ENCODE measurements around the gene ATP5ME. TPM values are rescaled to one million over a fixed set of nuclear protein-coding genes. Genes with fewer than 3 reads are reported as not detected.

ATP5ME gene
- total and polyA plus RNA-seq, 2 of the 13 experiments (the other 11 are each of a cell fraction or from before 2014, with no cell fraction given), result 305 to 753 TPM

DNA sequence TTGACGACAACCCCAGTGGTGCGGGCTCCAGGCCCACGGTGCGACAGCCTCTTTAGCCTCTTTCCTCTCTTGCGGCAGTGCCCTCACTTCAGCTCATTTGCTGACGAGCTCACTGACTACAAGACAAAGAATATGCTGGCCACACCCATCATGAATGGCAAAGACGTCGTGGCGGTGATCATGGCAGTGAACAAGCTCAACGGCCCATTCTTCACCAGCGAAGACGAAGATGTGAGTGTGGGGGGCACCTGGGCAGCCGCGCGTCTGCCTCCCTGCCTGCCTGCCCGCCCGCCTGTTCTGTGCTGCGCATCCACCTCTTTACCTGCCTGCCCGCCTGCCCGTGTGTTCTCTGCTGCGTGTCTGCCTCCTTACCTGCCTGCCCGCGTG, 39.5 kb downstream of the ATP5ME start (continued):
- TF ChIP-seq, protein P1, sequence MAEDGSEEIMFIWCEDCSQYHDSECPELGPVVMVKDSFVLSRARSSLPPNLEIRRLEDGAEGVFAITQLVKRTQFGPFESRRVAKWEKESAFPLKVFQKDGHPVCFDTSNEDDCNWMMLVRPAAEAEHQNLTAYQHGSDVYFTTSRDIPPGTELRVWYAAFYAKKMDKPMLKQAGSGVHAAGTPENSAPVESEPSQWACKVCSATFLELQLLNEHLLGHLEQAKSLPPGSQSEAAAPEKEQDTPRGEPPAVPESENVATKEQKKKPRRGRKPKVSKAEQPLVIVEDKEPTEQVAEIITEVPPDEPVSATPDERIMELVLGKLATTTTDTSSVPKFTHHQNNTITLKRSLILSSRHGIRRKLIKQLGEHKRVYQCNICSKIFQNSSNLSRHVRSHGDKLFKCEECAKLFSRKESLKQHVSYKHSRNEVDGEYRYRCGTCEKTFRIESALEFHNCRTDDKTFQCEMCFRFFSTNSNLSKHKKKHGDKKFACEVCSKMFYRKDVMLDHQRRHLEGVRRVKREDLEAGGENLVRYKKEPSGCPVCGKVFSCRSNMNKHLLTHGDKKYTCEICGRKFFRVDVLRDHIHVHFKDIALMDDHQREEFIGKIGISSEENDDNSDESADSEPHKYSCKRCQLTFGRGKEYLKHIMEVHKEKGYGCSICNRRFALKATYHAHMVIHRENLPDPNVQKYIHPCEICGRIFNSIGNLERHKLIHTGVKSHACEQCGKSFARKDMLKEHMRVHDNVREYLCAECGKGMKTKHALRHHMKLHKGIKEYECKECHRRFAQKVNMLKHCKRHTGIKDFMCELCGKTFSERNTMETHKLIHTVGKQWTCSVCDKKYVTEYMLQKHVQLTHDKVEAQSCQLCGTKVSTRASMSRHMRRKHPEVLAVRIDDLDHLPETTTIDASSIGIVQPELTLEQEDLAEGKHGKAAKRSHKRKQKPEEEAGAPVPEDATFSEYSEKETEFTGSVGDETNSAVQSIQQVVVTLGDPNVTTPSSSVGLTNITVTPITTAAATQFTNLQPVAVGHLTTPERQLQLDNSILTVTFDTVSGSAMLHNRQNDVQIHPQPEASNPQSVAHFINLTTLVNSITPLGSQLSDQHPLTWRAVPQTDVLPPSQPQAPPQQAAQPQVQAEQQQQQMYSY (CRISPR knock-in tag; IDR thresholded peaks at IDR 0.05), result no peak
- TF ChIP-seq MNT (IDR thresholded peaks at IDR 0.05) (no peak), ZFP36 (IDR thresholded peaks at IDR 0.05; ENCODE audit: borderline replicate concordance, low read depth, low read length, partially characterized antibody) (no peak), SYNCRIP (IDR thresholded peaks at IDR 0.05; ENCODE audit: insufficient read depth, low read depth, low read length) (no peak), ZNF816 (CRISPR knock-in tag; IDR thresholded peaks at IDR 0.05; ENCODE audit: borderline replicate concordance) (no peak), GTF3A (CRISPR knock-in tag; conservative IDR thresholded peaks at IDR 0.05) (no peak)

- intact Hi-C loops (cut with micrococcal nuclease; ENCODE audit: unreplicated experiment), result no loop called here
- 5% methylated on average over 4 of the region's 15 CpGs for WGBS (ENCODE audit: low lambda C conversion rate)
- H3K4me3 ChIP-seq (replicated peaks in 1 of 3; ENCODE audit: insufficient read depth in 1 of 3, low read depth in 2 of 3, low read length in 3 of 3), result no peak overlapping the region
- H3K4me1 ChIP-seq (ENCODE audit: insufficient read depth, low read length), result peaks cover 8% of the 10 kb centered on the region
- H3K4me2 ChIP-seq (ENCODE audit: low read depth, low read length), result no peak overlapping the region
- H4K20me1 ChIP-seq (ENCODE audit: insufficient read depth, low read length), result no peaks in the 10 kb centered on the region
- no peaks in the 10 kb centered on the region for H3K9me3 ChIP-seq (ENCODE audit: low read length)
- POLR2A ChIA-PET, result interaction anchor here (0.6 kb wide), 1 partner anchor 17 kb away, joined by 3 read pairs; no protein-coding TSS in a partner anchor
- DNase-seq (ENCODE audit: low spot score) (no peak), FAIRE-seq (no peak), ATAC-seq (peak; percentile 59)
- H2AFZ ChIP-seq (ENCODE audit: low read length), result no peak overlapping the region
- CTCF ChIA-PET (ENCODE audit: low intra/inter-chr PET ratio, low total read pairs), result no interaction called here
- BruUV-seq (replicated peaks), result no TSS peak
- H3K79me2 ChIP-seq (ENCODE audit: insufficient read depth, low read length), result no peaks in the 10 kb centered on the region
- no peak overlapping the region for H3K27ac ChIP-seq (ENCODE audit: extremely low read length, insufficient read depth, low read length)
- in situ Hi-C loops (cut with HindIII; ENCODE audit: extremely low pct_ligation_motif_present, low pct_unique_long_range_greater_than_20kb), result no loop called here
- no peaks in the 10 kb centered on the region for H3K36me3 ChIP-seq (replicated peaks in 1 of 2; ENCODE audit: control insufficient read depth in 1 of 2, insufficient read depth in 2 of 2, low read length in 2 of 2)
- H3K9ac ChIP-seq (ENCODE audit: insufficient read depth, low read depth, low read length), result no peak overlapping the region
- peaks cover 15 to 60% of the 10 kb centered on the region in 2 experiments; a peak in 4 of 5 replicates for H3K27me3 ChIP-seq (ENCODE audit: control insufficient read depth in 1 of 2, insufficient read depth in 2 of 2, low read length in 2 of 2)
- TF ChIP-seq YEATS2 (CRISPR knock-in tag; IDR thresholded peaks at IDR 0.05; ENCODE audit: borderline replicate concordance) (no peak), CTCF (CRISPR knock-in tag; IDR thresholded peaks at IDR 0.05) (peak; percentile 33; the same call in 1 of the 2 replicates)
Measured at GRCh38 chr4:633976-634598, 40.0 kb downstream of the ATP5ME start.

All from HepG2 (cell line).